Mesodermal cell (in vitro differentiated cells): Measurements from ENCODE around the gene KRTAP10-6.
"Not testable (repeated sequence)": the region's sequence is repeated elsewhere in the genome, so short reads cannot be mapped to it uniquely, and the experiment has no call there.

Experiments used
- H3K27ac ChIP-seq: 2 replicates; pipeline ENCODE4 v1.7.0; 2013; ENCODE audit warnings: mild to moderate bottlenecking, low read depth, low read length, moderate library complexity; ENCODE audit not compliant: severe bottlenecking
- H3K36me3 ChIP-seq: 2 replicates; pipeline ENCODE4 v1.7.1; 2013; ENCODE audit warnings: mild to moderate bottlenecking, low read length, moderate library complexity; ENCODE audit not compliant: control insufficient read depth, insufficient read depth
- H3K4me1 ChIP-seq: one replicate; pipeline ENCODE4 v1.7.1; 2013; ENCODE audit warnings: mild to moderate bottlenecking, low read length; ENCODE audit not compliant: insufficient read depth, control insufficient read depth, poor library complexity, severe bottlenecking
- H3K4me3 ChIP-seq: 2 replicates; pipeline ENCODE4 v1.7.0; 2013; ENCODE audit warnings: low read length, control low read depth, mild to moderate bottlenecking; ENCODE audit not compliant: insufficient read depth, poor library complexity, severe bottlenecking; ENCODE audit errors: extremely low read depth
- H3K9me3 ChIP-seq: 2 replicates; pipeline ENCODE4 v1.7.1; 2013; ENCODE audit warnings: mild to moderate bottlenecking, low read length, moderate library complexity; ENCODE audit not compliant: control insufficient read depth
- WGBS, 2 experiments: methylation state at CpG; one replicate each; pipeline ENCODE4 v1.1.5; 2013; ENCODE audit warnings: missing lambda C conversion rate in 2 of 2; ENCODE audit not compliant: insufficient coverage in 2 of 2; 5-methylcytosine and 5-hydroxymethylcytosine counted together

Gene KRTAP10-6

GRCh38 chr21:44616591-44616926 lies 24.3 kb upstream of the KRTAP10-6 start:
- peaks cover 18% of the 10 kb centered on the region for H3K9me3 ChIP-seq
- no peaks in the 10 kb centered on the region for H3K4me1 ChIP-seq
- WGBS, 2 experiments, result 85 to 89% methylated on average over 14 to 16 of the region's 16 CpGs
- no peaks in the 10 kb centered on the region for H3K36me3 ChIP-seq
- no peak overlapping the region for H3K4me3 ChIP-seq
- no peak overlapping the region for H3K27ac ChIP-seq

- Histone ChIP-seq H3K36me3 (no peaks in the 10 kb centered on the region), H3K4me3 (no peak overlapping the region), H3K9me3 (peaks cover 23% of the 10 kb centered on the region), H3K27ac (no peak overlapping the region), H3K4me1 (no peaks in the 10 kb centered on the region)
- WGBS, 2 experiments, result 81 to 92% methylated on average over 14 to 16 of the region's 17 CpGs
These were observed 23.7 kb upstream of the KRTAP10-6 start for GRCh38 chr21:44615911-44616590.

GRCh38 chr21:44615466-44615865 lies 23.2 kb upstream of the KRTAP10-6 start:
- 93 to 94% methylated on average over 2 to 3 of the region's 8 CpGs for WGBS, 2 experiments
- H3K27ac ChIP-seq, result no peak overlapping the region
- H3K36me3 ChIP-seq, result no peaks in the 10 kb centered on the region
- no peak overlapping the region for H3K4me3 ChIP-seq
- no peaks in the 10 kb centered on the region for H3K4me1 ChIP-seq
- peaks cover 24% of the 10 kb centered on the region for H3K9me3 ChIP-seq

GRCh38 chr21:44614961-44615391 lies 22.7 kb upstream of the KRTAP10-6 start:
- peaks cover 25% of the 10 kb centered on the region for H3K9me3 ChIP-seq
- no peaks in the 10 kb centered on the region for H3K36me3 ChIP-seq
- WGBS, 2 experiments, result 94 to 95% methylated on average over 24 to 28 of the region's 28 CpGs

GRCh38 chr21:44614161-44614631 lies 21.9 kb upstream of the KRTAP10-6 start:
- H3K27ac ChIP-seq, result no peak overlapping the region
- 91 to 92% methylated on average over 9 to 14 of the region's 20 CpGs for WGBS, 2 experiments

More at GRCh38 chr21:44614961-44615391, 22.7 kb upstream of the KRTAP10-6 start:
- Histone ChIP-seq H3K4me3 (no peak overlapping the region), H3K4me1 (no peaks in the 10 kb centered on the region), H3K27ac (no peak overlapping the region)

GRCh38 chr21:44613386-44614155 lies 21.3 kb upstream of the KRTAP10-6 start:
- H3K27ac ChIP-seq, result no peak overlapping the region
- H3K4me1 ChIP-seq, result no peaks in the 10 kb centered on the region
- H3K4me3 ChIP-seq, result no peak overlapping the region
- no peaks in the 10 kb centered on the region for H3K36me3 ChIP-seq
- H3K9me3 ChIP-seq, result peaks cover 24% of the 10 kb centered on the region
- 89 to 93% methylated on average over 21 to 22 of the region's 26 CpGs for WGBS, 2 experiments

More at GRCh38 chr21:44614161-44614631, 21.9 kb upstream of the KRTAP10-6 start:
- H3K4me3 ChIP-seq, result no peak overlapping the region
- no peaks in the 10 kb centered on the region for H3K4me1 ChIP-seq
- H3K36me3 ChIP-seq, result no peaks in the 10 kb centered on the region
- peaks cover 20% of the 10 kb centered on the region for H3K9me3 ChIP-seq

GRCh38 chr21:44612669-44613229 lies 20.4 kb upstream of the KRTAP10-6 start:
- Histone ChIP-seq H3K4me3 (no peak overlapping the region), H3K4me1 (no peaks in the 10 kb centered on the region), H3K36me3 (no peaks in the 10 kb centered on the region), H3K9me3 (peaks cover 24% of the 10 kb centered on the region), H3K27ac (no peak overlapping the region)
- 88 to 93% methylated on average over 7 to 13 of the region's 13 CpGs for WGBS, 2 experiments

- no peak within 1 kb of the TSS for H3K27ac ChIP-seq
- peaks cover 24% of the 10 kb centered on the region for H3K9me3 ChIP-seq
- no peak within 1 kb of the TSS for H3K4me3 ChIP-seq
- H3K36me3 ChIP-seq, result no peaks in the 10 kb centered on the region
- H3K4me1 ChIP-seq, result no peaks in the 10 kb centered on the region
- 82 to 98% methylated on average over 7 of the region's 8 CpGs for WGBS, 2 experiments
These were observed 19.8 kb upstream of the KRTAP10-6 start, which contains the start of gene KRTAP10-8 for GRCh38 chr21:44612029-44612486. TSS of gene KRTAP10-8 (plus strand) at chr21:44612079. CDS start at chr21:44612101, 22 bp downstream.

- Histone ChIP-seq H3K4me1 (no peaks in the 10 kb centered on the region), H3K27ac (no peak overlapping the region), H3K9me3 (peaks cover 24% of the 10 kb centered on the region), H3K4me3 (no peak overlapping the region), H3K36me3 (no peaks in the 10 kb centered on the region)
- WGBS, 2 experiments, result 94 to 96% methylated on average over 3 to 4 of the region's 4 CpGs
These were observed 19.2 kb upstream of the KRTAP10-6 start for GRCh38 chr21:44611551-44611950.

- not testable (repeated sequence) for H3K27ac ChIP-seq, H3K4me3 ChIP-seq
- H3K9me3 ChIP-seq, result peaks cover 24% of the 10 kb centered on the region
These were observed 18.0 kb upstream of the KRTAP10-6 start for GRCh38 chr21:44610157-44610843.

More at GRCh38 chr21:44610157-44610843, 18.0 kb upstream of the KRTAP10-6 start:
- 80 to 89% methylated on average over 7 of the region's 7 CpGs for WGBS, 2 experiments
- H3K4me1 ChIP-seq, H3K36me3 ChIP-seq: not testable (repeated sequence)
